Anterior cingulate cortex (tissue), 58 donors: ENCODE measurements around the gene RBM15.

ENCODE experiments used
- DNase-seq, 58 donors: peaks; one replicate each; lab custom pipeline; 2025; lab: John Stamatoyannopoulos, UW

Gene RBM15

DNA sequence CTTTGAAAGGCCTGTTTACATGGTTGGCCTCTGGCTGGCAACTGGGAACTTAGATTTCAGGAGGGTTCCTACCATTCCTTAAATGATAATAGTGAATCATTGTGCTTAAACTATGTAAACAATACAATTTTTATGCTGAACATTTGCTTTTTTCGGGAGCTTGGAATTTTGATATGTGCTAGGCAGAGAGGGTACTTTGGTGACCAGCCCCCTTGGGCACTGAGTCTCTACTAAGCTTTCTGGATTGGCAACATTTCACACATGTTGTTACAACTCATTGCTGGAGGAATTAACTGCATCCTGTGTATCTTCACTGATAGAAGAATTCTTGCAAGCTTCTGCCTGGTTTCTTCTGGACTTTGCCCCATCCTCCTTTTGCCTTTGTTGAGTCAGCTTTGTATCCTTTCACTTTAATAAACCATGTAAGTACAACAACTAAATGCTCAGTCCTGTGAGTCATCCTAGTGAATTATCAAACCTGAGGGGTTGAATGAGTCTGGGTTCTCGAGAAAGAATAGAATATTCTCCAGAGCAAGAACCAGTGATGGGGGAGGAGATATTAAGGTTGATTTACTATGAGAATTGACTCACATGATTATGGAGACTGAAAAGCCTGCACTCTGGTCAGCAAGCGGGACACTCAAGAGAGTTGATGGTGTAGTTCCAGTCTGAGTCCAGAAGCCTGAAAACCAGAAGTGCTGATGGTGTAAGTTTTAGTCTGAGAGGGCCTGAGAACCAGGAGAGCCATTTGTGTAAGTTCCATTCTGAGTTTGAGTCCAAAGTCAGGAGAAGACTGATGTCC lies 54.7 kb downstream of the RBM15 start:
- no peak for DNase-seq

DNA sequence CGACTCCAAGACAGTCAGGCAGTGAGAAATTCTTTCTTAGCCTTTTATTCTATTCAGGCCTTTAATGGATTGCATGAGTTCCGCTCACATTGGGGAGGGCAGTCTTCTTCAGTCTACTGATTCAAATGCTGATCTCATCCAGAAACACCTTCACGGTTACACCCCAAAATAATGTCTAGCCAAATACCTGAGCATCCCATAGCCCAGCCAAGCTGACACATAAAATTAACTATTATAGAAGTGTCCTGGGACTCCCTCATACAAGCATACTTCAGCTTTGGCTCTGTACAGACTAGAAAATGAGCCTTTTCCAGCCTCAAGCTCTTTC lies 55.3 kb downstream of the RBM15 start:
- DNase-seq, result no peak
